Tibial nerve (tissue), 3 donors: ENCODE results near the gene SERPINB13.

Experiments used
- CTCF ChIP-seq, 5 experiments: fragments of 200-600 bp in 3 of 5; fragments of 450-650 bp in 2 of 5; sonication (generic) in 3 of 5; IDR thresholded peaks; one replicate each; pipeline ENCODE4 v1.5.1; 2016 to 2019; ENCODE audit warnings: antibody characterized with exemption in 5 of 5, mild to moderate bottlenecking in 3 of 5, moderate library complexity in 2 of 5
- POLR2A ChIP-seq, 2 donors: fragments of 450-650 bp; IDR thresholded peaks; one replicate each; pipeline ENCODE4 v1.6.1; 2017; ENCODE audit warnings: antibody characterized with exemption in 2 of 2, mild to moderate bottlenecking in 2 of 2, moderate library complexity in 2 of 2

GRCh38 chr18:63604791-63605567 lies 17.8 kb downstream of the SERPINB13 start:
- no peak for TF ChIP-seq CTCF (IDR thresholded peaks at IDR 0.05)
- no peak for TF ChIP-seq POLR2A (IDR thresholded peaks at IDR 0.05)
